Thyroid gland (tissue), 4 donors: Measurements from ENCODE around the gene TLE5.

ENCODE experiments used
- POLR2A ChIP-seq, 2 donors: fragments of 450-650 bp; IDR thresholded peaks; one replicate each; pipeline ENCODE4 v1.6.1; 2017; ENCODE audit warnings: antibody characterized with exemption in 2 of 2, mild to moderate bottlenecking in 2 of 2, moderate library complexity in 1 of 2
- TF ChIP-seq, protein P1 (sequence below), 6 experiments: fragments of 200-600 bp in 3 of 6; fragments of 450-650 bp in 3 of 6; sonication (generic) in 3 of 6; IDR thresholded peaks; one replicate each; pipeline ENCODE4 v1.5.1; 2016 to 2019; ENCODE audit warnings: antibody characterized with exemption in 6 of 6, mild to moderate bottlenecking in 2 of 6, inconsistent platforms in 1 of 6, moderate library complexity in 1 of 6

DNA sequence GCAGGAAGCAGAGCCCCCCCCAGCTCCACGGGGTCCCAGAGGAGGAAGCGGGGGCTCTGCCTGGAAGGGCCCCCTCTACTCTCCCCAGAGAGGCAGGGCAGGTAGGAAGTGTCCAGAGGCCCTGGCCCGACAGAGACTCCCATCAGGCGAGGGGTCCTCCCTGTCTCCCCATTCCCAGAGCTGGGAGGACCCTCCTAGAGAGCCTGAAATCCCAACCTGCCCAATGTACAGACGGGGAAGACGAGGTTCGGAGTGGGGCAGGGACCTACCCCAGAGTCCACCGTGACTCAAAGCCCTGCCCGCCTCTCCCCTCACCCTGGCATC, 34.4 kb downstream of the TLE5 start:
- TF ChIP-seq, protein P1, sequence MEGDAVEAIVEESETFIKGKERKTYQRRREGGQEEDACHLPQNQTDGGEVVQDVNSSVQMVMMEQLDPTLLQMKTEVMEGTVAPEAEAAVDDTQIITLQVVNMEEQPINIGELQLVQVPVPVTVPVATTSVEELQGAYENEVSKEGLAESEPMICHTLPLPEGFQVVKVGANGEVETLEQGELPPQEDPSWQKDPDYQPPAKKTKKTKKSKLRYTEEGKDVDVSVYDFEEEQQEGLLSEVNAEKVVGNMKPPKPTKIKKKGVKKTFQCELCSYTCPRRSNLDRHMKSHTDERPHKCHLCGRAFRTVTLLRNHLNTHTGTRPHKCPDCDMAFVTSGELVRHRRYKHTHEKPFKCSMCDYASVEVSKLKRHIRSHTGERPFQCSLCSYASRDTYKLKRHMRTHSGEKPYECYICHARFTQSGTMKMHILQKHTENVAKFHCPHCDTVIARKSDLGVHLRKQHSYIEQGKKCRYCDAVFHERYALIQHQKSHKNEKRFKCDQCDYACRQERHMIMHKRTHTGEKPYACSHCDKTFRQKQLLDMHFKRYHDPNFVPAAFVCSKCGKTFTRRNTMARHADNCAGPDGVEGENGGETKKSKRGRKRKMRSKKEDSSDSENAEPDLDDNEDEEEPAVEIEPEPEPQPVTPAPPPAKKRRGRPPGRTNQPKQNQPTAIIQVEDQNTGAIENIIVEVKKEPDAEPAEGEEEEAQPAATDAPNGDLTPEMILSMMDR (IDR thresholded peaks at IDR 0.05) = no peak
- no peak for TF ChIP-seq POLR2A (IDR thresholded peaks at IDR 0.05)
